ENCODE measurements around the gene CCT6B.
"Not testable (repeated sequence)": the region's sequence is repeated elsewhere in the genome, so short reads cannot be mapped to it uniquely, and the experiment has no call there.

The CCT6B gene

DNA sequence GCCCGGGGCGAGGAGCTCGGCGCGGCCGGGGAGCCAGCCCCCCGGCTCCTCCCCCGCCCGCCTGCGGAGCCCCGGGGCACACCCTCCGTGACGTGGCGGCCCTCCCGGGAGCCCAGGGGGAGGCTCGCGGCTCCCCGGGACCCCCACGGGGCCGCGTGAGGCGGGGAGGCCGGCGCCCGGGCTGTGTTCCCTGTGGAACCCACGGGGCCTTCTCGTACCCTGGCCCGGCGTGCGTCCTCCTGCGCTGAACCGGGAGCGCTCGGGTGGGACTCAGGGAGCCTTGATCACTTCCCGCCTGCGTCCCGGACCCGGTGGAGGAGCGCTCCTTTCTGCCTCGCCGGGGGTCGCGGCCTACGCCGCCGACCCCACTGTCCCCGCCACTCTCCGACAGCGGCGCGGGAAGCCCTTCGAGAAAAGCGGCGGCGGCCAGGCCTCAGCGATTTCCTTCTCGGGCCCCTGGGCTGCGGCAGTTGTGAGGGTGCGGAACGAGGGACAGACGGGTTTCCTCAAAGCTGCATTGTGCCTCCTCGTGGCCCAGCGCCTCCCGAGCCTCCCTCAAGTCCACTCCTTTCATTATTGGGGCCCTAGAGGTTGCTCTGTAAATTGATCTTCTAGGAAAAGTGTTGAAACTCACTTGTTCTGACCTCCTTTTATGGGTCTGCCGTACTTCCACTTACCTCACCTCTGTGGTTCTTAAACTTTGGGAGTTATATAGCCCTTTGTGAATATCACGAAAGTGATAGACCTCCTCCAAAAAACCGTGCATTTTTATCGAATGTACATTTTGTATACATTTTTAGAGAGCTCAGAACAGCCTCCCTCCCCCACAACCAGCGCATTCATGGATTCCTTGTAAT lies 19.6 kb upstream of the CCT6B start:
- peak; percentile 35 to 54 for DNase-seq (ENCODE audit: low read depth in 2 of 2)

DNA sequence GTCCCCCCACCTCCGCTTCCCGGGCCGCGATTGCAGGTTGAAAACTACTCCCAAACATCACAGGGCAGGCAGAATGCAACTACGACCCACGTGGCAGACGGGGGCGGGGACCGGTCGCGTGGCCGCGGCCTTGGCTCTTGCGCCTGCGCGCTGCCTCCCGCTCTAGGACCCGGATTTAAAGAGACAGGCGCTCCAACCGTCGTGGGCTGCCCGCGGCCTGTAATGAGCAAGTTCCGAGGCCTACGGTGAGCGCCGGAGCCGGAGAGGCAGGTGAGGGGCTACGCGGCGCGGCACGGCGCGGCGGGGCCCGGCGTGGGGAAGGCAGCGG lies 19.1 kb upstream of the CCT6B start, which contains the start of gene LIG3:
LIG3 (plus strand) TSS at position 160 of the 328 bp plus-strand sequence. CDS start 2,494 bp downstream, outside the sequence.
- DNase-seq (ENCODE audit: low read depth in 2 of 2) = peak; percentile 90 to 95

DNA sequence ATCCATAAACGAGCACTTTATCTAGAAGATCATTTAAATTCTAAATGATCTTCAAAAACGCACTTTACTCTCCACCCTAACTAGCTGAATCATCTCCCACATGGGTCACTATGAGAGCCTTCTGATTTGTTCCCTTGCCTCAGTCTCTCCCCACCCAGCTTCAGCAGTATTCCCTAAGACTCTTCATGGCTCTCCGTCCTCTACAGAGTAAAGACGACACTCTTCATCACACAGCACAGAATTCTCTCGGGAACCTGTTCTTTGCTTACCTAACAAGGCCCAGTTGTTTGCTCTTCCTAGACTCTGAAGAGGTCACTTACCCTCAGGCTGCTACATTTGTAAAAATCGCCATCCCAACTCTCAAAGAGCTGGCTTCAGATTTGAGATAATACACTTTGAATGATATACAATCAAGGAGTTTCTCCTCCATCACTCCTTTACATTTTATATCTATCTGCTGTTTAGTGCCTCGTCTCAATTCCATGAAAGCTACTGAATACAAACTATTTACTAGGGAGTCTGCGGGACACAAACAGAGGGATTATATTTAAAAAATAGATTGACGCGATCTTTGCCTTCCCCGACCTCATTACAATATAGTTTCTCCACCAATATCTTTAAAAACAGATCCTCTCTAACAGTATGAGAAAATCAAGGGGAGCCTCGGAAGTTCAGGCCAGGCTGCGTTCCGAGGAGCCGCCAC lies 18.5 kb upstream of the CCT6B start:
- DNase-seq (ENCODE audit: low read depth in 2 of 2) = no peak

DNA sequence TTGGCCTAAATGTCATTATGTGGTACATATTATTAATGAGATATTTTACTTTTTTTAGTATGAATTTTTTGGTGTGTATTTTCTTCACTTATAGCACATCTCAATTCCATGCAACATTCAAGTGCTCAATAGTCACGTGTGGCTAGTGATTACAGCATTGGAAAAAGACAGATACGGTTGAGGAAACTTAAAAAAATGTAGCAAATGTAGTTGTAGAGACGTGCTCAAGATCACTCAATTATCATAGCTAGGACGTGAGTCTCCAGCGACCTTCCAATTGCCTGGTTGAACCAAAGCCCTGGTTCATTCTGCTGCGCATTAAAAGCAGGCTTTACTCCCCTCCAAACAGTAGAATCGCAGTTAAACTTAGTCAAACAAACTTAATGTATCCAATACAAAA lies 17.9 kb upstream of the CCT6B start:
- DNase-seq (ENCODE audit: low read depth in 2 of 2) = no peak

DNA sequence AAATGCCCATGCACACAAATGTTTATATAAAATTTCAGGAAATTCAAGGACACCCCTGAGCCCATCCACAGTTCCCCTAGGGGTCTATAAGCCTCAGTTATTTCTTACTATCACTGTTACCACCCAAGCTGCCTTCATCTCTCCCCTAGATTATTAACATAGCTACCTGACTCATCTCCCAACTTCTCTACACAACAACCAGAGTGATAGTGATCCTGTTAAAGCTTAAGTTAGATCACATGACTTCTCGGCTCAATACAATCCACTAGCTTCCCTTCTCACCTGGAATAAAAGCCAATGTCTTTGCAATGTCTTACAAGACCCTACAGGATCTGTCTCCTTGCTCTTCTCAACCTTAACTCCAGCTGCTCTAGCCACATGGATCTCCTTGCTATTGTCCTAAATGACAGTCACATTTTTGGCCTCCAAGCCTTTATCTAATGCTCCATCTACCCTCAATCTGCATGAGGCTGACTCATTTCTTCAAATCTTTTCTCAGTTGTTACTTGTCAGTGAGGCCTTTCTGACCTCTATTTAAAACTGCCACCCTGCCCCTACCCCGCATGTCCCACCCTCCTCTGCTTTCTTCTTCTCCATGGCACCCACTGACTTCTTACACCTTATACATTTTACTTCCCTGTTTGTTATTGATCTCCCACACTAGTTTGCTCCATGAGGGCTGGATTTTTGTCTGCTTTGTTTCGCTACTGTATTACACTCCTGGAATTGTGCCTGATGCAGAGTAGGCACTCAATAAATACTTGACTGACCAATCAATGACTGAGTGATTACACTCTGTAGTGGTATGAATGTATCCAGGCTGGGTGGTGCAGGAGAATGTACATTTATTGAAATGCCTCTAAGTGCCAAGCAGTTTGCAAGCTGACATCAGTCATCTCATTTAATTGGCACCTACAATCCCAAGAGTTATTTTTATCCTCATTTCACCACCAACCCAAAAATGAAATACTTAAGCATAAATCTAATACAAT lies 13.8 kb upstream of the CCT6B start:
- no peak for DNase-seq (ENCODE audit: low read depth in 2 of 2)

DNA sequence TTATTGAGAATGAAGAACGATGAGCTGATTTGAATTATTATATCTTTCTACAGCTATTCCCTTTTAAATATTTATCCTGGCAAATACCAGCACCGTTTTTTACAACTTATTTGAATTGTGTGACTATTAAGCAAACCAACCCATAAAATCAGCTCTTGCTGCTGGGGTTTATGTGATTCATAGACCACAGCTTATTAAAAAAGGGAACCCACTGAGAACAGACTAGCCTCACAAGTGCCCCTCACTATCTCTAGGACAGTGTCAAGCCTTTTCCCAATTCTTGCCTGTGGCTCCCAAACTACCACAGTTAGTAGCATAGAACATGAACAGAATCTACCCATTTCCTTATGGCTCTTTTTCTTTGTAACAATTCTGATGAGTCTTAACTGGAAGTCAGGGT lies 12.9 kb upstream of the CCT6B start:
- no peak for DNase-seq (ENCODE audit: low read depth in 2 of 2)

DNA sequence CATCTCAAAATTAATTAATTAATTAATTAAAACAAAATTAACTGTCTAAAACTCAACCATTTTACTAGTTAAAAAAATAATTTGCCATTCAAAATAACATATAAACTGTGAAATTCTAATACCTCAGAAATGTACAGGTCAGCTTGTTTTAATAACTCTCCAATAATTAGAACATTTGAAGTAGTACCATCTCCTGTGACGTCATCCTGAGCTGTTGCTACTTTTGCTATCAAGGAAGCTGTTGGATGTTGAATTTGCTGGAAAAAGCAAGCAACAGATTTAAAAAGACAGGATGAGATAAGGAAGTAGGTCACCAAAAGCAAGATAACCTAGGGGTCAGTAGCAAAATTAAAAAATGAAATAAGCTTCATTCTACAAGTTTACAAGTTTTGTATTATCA lies 2.8 kb downstream of the CCT6B start:
- no peak for DNase-seq (ENCODE audit: low read depth in 2 of 2)

DNA sequence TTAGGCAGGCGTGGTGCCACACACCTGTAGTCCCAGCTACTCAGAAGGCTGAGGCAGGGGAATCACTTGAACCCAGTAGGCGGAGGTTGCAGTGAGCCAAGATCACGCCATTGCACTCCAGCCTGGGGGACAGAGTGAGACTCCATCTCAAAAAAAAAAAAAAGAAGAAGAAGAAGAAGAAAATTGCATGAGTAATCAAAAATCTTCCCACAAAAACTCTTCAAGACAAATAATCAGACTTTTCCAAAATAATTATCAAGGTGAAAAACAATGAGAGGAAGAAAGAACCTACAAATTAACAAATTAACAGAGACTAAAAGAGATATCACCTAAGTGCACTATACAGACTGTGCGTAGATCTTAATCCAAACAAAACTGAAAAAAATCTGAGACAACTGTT lies 10.5 kb downstream of the CCT6B start:
- not testable (repeated sequence) for DNase-seq (ENCODE audit: low read depth in 2 of 2)

DNA sequence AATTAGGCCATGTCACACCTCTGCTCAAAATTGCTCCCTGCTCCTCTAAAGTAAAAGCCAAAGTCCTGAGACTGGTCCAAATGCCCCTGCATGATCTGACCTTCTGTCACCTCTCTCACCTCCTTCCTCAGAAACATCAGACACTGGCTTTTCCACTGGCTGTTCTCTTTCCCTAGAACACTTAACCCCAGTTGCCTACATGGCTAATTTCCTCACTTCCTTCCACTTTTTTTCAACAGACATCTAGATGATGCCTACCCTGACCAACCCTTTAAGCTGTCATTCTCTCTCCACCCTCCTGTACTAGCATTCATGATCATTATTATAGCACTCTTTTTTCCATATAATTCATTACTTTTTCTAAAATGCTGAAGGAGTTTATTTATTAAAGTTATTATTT lies 31.0 kb downstream of the CCT6B start:
- DNase-seq (ENCODE audit: low read depth in 2 of 2) = no peak

DNA sequence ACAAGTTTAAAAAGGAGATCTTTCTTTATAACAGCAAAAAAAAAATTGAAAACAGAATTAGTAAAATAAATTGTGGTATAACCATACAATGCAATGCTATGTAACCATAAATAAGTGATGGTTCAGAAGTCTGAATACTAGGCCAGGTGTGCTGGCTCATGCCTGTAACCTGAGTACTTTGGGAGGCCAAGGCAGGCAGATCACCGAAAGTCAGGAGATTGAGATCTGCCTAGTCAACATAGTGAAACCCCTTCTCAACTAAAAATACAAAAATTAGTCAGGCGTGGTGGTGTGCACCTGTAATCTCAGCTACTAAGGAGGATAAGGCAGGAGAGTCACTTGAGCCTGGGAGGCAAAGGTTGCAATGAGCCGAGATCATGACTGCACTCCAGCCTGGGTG lies 34.6 kb downstream of the CCT6B start:
- no peak for DNase-seq (ENCODE audit: low read depth in 2 of 2)

DNA sequence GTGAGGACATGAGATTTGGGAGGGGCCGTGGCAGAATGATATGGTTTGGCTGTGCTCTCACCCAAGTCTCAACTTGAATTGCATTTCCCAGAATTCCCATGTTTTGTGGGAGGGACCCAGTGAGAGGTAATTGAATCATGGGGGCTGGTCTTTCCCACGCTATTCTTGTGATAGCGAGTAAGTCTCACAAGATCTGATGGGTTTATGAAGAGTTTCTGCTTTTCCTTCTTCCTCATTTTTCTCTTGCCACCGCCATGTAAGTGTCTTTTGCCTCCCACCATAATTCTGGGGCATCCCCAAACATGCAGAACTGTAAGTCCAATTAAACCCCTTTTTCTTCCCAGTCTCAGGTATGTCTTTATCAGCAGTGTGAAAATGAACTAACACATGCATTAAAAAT lies 40.6 kb downstream of the CCT6B start:
- DNase-seq (ENCODE audit: low read depth in 2 of 2) = no peak

DNA sequence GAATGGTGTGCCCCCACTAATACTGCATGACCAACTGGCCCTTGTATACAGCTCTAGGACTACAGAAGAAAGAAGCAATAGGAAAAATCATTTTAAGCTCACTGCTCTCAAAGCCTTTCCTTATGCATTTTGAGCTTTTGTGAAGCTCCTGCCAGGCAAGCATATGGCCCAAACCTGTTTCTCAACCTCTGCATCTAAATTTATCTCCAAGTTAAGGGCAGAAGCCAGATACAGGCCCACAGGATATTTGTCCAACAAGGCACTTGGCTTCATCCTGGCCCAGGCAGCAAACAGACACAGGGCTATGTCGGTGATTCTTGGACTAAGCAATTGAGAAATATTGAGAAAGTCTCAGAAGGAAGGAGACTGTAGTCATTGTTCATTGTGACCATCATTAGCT lies 43.9 kb downstream of the CCT6B start:
- DNase-seq (ENCODE audit: low read depth in 2 of 2) = no peak

DNA sequence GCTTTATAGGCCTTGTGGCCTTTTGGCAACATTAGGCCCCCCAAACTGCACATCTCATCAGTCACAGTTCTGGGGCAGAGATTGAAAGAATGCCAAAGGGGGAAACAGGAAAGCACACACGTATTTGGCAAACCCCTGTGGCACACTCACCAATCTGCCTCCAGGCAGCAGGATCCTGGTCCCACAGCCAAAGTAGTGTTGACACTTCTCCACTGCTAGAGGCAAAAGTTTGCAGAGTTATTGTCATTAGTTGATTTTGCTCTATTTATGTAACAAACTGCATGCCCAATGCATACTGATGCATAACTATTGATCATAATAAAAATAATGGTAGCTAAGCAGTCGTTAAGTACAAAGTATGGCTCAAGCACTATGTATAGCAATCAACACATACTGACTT lies 45.1 kb downstream of the CCT6B start:
- no peak for DNase-seq (ENCODE audit: low read depth in 2 of 2)

DNA sequence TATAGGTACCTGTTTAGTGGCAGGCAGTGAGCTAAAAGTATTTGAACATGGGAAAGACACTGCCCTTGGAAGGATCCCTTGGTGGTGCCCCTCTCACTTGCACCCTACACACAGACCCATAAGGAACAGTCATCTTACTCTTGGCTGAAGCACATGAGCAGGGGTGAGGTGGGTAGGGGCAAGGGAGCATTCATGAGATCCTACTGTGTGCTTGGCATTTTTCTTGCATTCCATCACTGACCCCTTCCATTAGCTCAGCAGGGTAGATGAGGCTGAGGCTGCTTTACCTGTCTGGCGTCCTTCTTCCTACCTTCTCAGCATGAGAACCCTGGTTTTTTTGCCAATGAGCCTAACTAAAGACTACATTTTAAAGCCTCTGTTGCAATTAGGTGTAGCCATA lies 48.3 kb downstream of the CCT6B start:
- DNase-seq (ENCODE audit: low read depth in 2 of 2) = no peak

DNA sequence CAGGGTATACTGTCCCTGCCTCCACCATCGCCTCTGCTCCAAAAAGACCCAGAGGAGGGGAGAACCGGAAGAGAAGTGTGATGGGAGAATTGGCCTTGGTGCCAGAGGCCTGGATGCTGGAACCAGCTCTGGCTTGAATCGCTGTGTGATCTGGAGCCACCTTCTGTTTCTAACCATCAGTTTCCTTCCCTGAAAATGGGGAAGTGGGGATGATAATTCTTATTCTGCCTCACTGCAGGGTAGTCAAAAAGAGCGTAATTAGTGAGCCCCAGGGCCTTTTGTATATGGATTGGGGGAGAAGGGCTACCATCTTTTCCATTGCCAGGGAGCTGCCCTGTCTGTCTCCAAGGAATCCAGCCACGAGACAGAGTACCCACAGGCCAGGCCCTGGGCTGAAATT lies 52.2 kb downstream of the CCT6B start:
- no peak for DNase-seq (ENCODE audit: low read depth in 2 of 2)

DNA sequence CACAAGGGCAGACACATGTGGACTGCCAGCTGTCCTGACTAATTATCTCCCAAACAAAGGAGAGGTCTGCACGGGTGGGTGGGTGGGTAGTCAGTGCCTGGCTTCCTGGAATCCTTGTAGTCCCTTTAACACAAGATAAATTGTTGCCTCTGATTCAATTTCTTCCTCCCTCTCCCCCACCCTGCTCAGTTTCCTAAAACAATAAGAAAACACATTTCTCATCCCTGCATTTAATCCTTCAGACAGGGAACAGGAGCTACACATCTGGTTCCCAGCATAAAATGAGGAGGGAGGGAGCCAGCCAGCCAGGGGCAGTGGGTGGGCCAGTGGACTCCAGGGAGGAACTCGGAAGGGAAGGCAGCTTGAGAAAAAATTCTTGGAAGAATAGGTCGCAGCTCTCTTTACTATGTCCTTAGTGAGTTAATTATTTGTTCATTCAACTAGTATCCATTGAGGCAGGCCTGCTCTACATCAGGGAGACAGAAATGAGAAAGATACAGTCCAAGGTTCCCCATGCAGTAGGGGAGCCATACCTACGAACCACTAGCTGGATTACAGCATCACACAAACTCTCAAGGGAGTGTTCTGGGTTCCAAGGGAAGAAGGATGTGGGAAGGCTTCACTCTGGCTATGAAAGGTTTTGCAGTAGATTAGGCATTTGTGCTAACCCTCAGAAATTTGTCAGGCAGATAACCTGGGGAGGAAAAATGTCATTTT lies 58.3 kb downstream of the CCT6B start:
- DNase-seq (ENCODE audit: low read depth in 2 of 2) = no peak

DNA sequence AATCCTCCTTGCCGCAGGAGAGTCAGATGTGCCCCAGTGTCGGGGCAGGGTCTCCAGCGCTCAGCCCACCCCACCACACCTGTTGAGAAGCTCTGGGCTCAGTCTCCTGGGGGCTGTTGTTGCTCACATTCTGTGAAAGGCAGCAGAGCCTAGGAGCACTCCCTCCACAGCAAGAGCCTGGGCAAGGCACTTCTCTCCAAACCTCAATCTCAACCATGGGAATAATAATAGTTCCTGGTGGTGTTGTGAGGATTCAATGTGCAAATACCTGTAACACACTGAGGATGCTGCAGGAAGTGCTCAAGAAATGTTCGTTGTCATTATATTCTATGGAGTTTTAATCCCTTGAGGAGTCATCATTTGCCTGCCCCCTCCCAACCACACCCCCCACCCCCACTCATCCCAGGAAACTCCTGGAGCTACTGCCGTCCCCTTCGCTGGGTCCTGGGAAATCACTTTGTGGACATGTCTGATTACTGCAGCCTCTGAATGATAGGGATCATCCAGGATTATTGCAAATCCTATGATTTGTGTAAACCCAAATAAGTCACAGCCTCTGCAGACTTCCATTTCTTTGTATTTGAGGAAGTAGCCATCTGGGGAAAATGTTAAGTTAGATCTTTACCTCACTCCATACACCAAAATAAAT lies 61.5 kb downstream of the CCT6B start:
- DNase-seq (ENCODE audit: low read depth in 2 of 2) = no peak

DNA sequence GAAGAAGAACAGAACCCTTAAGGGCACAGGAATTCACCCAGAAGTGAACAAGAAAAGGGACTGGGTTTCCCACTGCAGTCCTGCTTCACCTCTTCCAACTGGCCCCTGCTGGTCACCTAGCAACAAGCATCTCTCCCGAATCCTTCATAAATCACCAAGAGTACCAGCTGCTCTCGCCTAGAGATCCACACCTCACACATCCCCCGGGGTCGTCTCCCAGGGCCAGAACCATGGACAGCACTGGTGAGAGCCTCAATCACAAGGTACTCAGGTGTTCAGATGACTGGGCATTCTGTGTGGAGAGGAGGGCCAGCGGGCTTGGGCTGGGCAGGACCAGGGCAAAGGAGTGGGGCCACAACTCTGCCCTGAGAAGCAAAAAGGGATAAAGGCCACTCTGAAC lies 65.9 kb downstream of the CCT6B start:
- DNase-seq (ENCODE audit: low read depth in 2 of 2) = no peak

DNA sequence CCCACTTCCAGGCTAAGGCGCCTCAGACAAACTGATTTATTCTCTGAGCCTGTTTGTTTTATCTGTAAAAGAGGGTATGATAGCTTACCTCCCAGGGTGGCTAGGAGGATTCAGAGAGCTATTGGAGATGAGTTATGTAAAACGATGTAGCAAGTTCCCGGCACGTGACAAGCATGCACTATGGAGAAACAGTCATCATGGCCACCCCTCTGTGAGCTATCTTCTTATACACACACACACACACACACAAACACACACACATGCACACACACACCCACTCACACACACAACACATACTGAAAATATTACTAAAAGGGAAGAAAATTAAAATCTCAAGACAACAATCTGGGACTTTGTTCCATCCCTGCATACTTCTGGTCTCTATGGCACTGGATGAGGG lies 66.3 kb downstream of the CCT6B start:
- DNase-seq (ENCODE audit: low read depth in 2 of 2) = no peak

DNA sequence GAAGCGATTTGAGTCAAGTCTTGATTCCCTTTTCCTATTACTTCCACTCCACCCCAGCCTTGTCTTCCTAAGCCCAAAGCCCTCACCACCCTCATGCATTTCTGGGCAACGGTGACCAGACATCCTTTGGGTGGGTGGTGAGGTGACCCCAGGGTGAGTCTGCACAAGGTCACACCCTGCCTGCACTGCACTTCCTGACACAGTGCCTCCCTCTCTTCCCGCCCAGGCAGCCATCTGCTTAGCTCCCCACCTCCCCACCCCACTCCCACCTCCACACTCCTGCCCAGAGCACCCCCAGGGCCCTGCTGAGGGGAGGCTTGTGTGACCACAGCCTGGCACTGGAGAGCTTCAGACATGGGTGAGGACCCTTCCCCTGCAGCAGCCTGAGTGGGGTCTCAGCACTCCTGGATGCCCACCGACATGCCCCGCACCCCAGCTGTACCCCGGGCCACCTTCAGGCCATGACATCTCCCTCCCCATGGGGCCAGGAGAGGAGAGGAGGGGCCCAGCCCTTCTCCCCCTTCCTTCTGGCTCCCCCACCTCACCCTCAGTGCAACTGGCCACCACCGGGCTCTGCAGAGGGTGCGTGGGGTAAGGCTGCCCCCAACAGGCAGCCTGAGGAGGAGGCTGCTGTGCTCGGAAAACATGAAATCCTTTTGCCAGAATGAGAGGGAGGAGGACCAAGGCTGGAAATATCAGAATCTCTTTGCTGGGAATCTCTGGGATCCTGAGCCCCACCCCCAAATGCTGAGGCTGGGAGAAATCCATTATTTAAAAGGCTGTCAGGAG lies 68.6 kb downstream of the CCT6B start:
- DNase-seq (ENCODE audit: low read depth in 2 of 2) = no peak

Data from activated CD4-positive, alpha-beta T cell treated with anti-CD3 and anti-CD28 coated beads for 24 hours (primary cell).